Endothelial cell of umbilical vein (primary cell): Measurements from ENCODE around the gene JPH3. TPM values are rescaled to one million over a fixed set of nuclear protein-coding genes. Genes with fewer than 3 reads are reported as not detected.

Source experiments
- BruUV-seq: library from RNA; stranded (reverse); fragments of 400-500 nt; replicated peaks from 2 replicates; lab custom pipeline; 2021; lab: Mats Ljungman, UMichigan
- CTCF ChIA-PET: fragments of 300-600, 350-600 bp; sonication (Branson Sonifier 250); formaldehyde crosslinking; loops from one replicate; lab custom pipeline; 2021; ENCODE audit warnings: antibody characterized with exemption, inconsistent platforms; lab: Charles Lee
- POLR2A ChIA-PET: fragments of 300-600, 350-600 bp; sonication (Branson Sonifier 250); formaldehyde crosslinking; loops from one replicate; lab custom pipeline; 2021; ENCODE audit warnings: antibody characterized with exemption, inconsistent platforms; lab: Charles Lee
- DNase-seq: peaks from one replicate; pipeline ENCODE4 v3.0.0-alpha.2; 2011; ENCODE audit warnings: low read depth, low spot score
- FAIRE-seq: peaks from 2 replicates; lab custom pipeline; 2011; peaks lifted over from hg19 to GRCh38; lab: Jason Lieb, UNC
- H2AFZ ChIP-seq: 2 replicates; pipeline ENCODE4 v1.6.0; 2012; ENCODE audit warnings: low read depth, low read length, control low read depth, inconsistent platforms
- H3K27ac ChIP-seq: 2 replicates; pipeline ENCODE4 v1.5.1; 2011; ENCODE audit warnings: low read depth, mild to moderate bottlenecking, control low read depth, low read length, moderate library complexity; ENCODE audit not compliant: insufficient read depth
- H3K27me3 ChIP-seq, 2 experiments: 2 replicates each; pipeline versions ENCODE4 v1.6.0 to v1.6.1; 2011; ENCODE audit warnings: low read length in 2 of 2, mixed read lengths in 1 of 2; ENCODE audit not compliant: control insufficient read depth in 2 of 2, insufficient read depth in 2 of 2
- H3K36me3 ChIP-seq, 2 experiments: 2 replicates in 1 of 2; 3 replicates in 1 of 2; pipeline ENCODE4 v1.5.1; 2011; ENCODE audit warnings: low read length in 2 of 2, mild to moderate bottlenecking in 1 of 2, moderate library complexity in 1 of 2; ENCODE audit not compliant: control insufficient read depth in 2 of 2, insufficient read depth in 2 of 2; ENCODE audit errors: extremely low read depth in 1 of 2
- H3K4me1 ChIP-seq: 3 replicates; pipeline ENCODE4 v1.5.1; 2011; ENCODE audit warnings: mild to moderate bottlenecking, low read length; ENCODE audit not compliant: control insufficient read depth, insufficient read depth; ENCODE audit errors: extremely low read depth
- H3K4me2 ChIP-seq: 2 replicates; pipeline ENCODE4 v1.6.1; 2011; ENCODE audit warnings: low read length, control low read depth, mixed read lengths; ENCODE audit not compliant: insufficient read depth
- H3K4me3 ChIP-seq, 3 experiments: fragments of 200-600 bp in 1 of 3; sonication (generic), shearing (Covaris generic) in 1 of 3; replicated peaks in 1 of 3; 2 replicates each; pipeline ENCODE4 v1.5.1; 2011 to 2016; ENCODE audit warnings: control low read depth in 3 of 3, low read length in 3 of 3, mild to moderate bottlenecking in 2 of 3, inconsistent platforms in 1 of 3, low read depth in 1 of 3, moderate library complexity in 1 of 3; ENCODE audit not compliant: insufficient read depth in 1 of 3
- H3K79me2 ChIP-seq: 2 replicates; pipeline ENCODE4 v1.6.0; 2012; ENCODE audit warnings: low read length, inconsistent platforms; ENCODE audit not compliant: control insufficient read depth, insufficient read depth
- H3K9ac ChIP-seq: replicated peaks from 2 replicates; pipeline ENCODE3; 2011; ENCODE audit warnings: low read length, control low read depth; ENCODE audit not compliant: insufficient read depth; ENCODE audit errors: extremely low read depth
- H3K9me1 ChIP-seq: replicated peaks from 3 replicates; pipeline ENCODE4 v1.6.0; 2011; ENCODE audit warnings: mild to moderate bottlenecking, low read length; ENCODE audit not compliant: control insufficient read depth, insufficient read depth; ENCODE audit errors: extremely low read depth
- H3K9me3 ChIP-seq: replicated peaks from 2 replicates; pipeline ENCODE4 v1.5.1; 2012; ENCODE audit warnings: low read length, inconsistent platforms; ENCODE audit not compliant: control insufficient read depth, insufficient read depth
- H4K20me1 ChIP-seq: replicated peaks from 2 replicates; pipeline ENCODE3; 2011; ENCODE audit warnings: mild to moderate bottlenecking, low read length; ENCODE audit not compliant: control insufficient read depth, insufficient read depth; ENCODE audit errors: extremely low read depth
- EZH2 ChIP-seq: IDR thresholded peaks from 2 replicates; pipeline ENCODE4 v1.6.1; 2012; ENCODE audit warnings: borderline replicate concordance, low read depth, mild to moderate bottlenecking, moderate library complexity, low read length, inconsistent platforms; ENCODE audit not compliant: severe bottlenecking
- FOS ChIP-seq: IDR thresholded peaks from 2 replicates; pipeline ENCODE4 v1.6.1; 2011; ENCODE audit warnings: mild to moderate bottlenecking, low read length, moderate library complexity, borderline replicate concordance; ENCODE audit not compliant: insufficient read depth
- GATA2 ChIP-seq: IDR thresholded peaks from 2 replicates; pipeline ENCODE4 v1.7.0; 2011; ENCODE audit warnings: low read depth, mild to moderate bottlenecking, moderate library complexity, mixed read lengths, low read length; ENCODE audit not compliant: insufficient read length, insufficient read depth
- JUN ChIP-seq: IDR thresholded peaks from 2 replicates; pipeline ENCODE4 v1.6.1; 2011; ENCODE audit warnings: borderline replicate concordance, low read depth; ENCODE audit not compliant: insufficient read length, insufficient read depth
- MYC ChIP-seq: IDR thresholded peaks from one replicate; pipeline ENCODE4 v1.6.1; 2011; ENCODE audit warnings: mild to moderate bottlenecking, low read depth, low read length
- POLR2A ChIP-seq: IDR thresholded peaks from 2 replicates; pipeline ENCODE4 v1.6.1; 2012; ENCODE audit warnings: low read depth, mild to moderate bottlenecking, control low read depth, low read length
- POLR2AphosphoS5 ChIP-seq: IDR thresholded peaks from 2 replicates; pipeline ENCODE4 v1.6.1; 2012; ENCODE audit warnings: low read depth, mild to moderate bottlenecking, control low read depth, low read length, moderate library complexity; ENCODE audit not compliant: insufficient read depth
- dilution Hi-C: fragments of 300-500 bp; cut with MboI; formaldehyde crosslinking; loops from one replicate; pipeline ENCODE4 v1.15.0; 2019; ENCODE audit warnings: low sequenced_read_pairs; ENCODE audit not compliant: extremely low pct_ligation_motif_present
- intact Hi-C: fragments of 100-400 bp; cut with micrococcal nuclease; formaldehyde crosslinking; loops from one replicate; pipeline ENCODE4 v1.10.0; 2022
- polyA plus RNA-seq, 4 experiments: library from polyadenylated mRNA; depleted of rRNA in 3 of 4; stranded (reverse) in 3 of 4; unstranded in 1 of 4; fragments of >200 nt; gene quantifications; 2 replicates each; pipeline versions ENCODE4 v1.2.1 to v1.2.3, GENCODE V29; 2011 to 2012; ENCODE audit warnings: missing spikeins in 1 of 4
- total RNA-seq: library from RNA; stranded (reverse); gene quantifications from 2 replicates; pipeline ENCODE4 v1.2.3, GENCODE V29; 2021
- TF ChIP-seq, protein P1 (sequence below): IDR thresholded peaks from 2 replicates; pipeline ENCODE4 v1.6.1; 2011; ENCODE audit not compliant: insufficient read depth, insufficient read length
- TF ChIP-seq, protein P2 (sequence below), 2 donors: IDR thresholded peaks; 1 replicate in 1 of 2; 2 replicates in 1 of 2; pipeline ENCODE4 v1.5.1; 2011; ENCODE audit warnings: low read length in 2 of 2, mild to moderate bottlenecking in 2 of 2, moderate library complexity in 2 of 2, control low read depth in 1 of 2, inconsistent platforms in 1 of 2, low read depth in 1 of 2; ENCODE audit not compliant: insufficient read depth in 1 of 2; ENCODE audit errors: extremely low read depth in 1 of 2

The JPH3 gene
- total and polyA plus RNA-seq, 2 donors (not counting 3 experiments of a cell fraction or from before 2014, with no cell fraction given) = 0.22 to 0.30 TPM

DNA sequence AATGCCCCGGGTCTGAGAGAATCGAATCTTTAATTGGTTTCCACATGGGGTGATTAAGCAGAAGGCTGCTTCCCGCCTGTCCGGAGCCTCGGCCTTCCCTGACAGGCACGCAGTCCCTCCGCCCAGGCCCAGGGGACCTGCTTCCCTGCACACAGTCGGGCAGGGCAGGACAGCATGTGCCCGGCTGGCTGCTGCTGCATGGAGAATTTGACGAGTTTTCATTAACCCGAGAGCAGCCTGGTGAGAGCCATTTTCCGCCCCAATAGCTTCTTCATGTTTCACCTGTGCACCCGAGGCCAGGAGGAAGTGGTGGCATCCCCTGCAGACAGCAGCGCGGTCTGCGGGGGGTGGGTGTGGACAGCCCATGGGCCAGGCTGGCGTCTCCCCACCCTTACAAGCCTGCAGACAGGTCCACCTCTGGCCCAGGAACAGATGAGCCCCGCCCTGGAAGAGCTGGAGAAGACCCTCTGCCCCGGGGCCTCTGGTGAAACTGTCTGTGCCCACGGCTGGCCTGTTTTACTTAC is 96.4 kb downstream of the JPH3 start:
- Histone ChIP-seq H2AFZ (no peak overlapping the region), H3K4me3 (no peak overlapping the region), H3K27me3 (no peaks in the 10 kb centered on the region), H3K4me1 (peaks cover 20% of the 10 kb centered on the region), H3K4me2 (no peak overlapping the region), H3K9me1 (no peaks in the 10 kb centered on the region), H3K27ac (no peak overlapping the region), H3K9me3 (no peaks in the 10 kb centered on the region), H3K79me2 (no peaks in the 10 kb centered on the region), H4K20me1 (no peaks in the 10 kb centered on the region), H3K36me3 (peaks cover 0 to 4% of the 10 kb centered on the region in 2 experiments), H3K9ac (no peak overlapping the region)
- no peak for DNase-seq
- BruUV-seq = no TSS peak
- FAIRE-seq = no peak
- TF ChIP-seq GATA2 (no peak), EZH2 (no peak), FOS (no peak), POLR2A (no peak), MYC (no peak), JUN (no peak), POLR2AphosphoS5 (no peak)
- TF ChIP-seq, protein P1, sequence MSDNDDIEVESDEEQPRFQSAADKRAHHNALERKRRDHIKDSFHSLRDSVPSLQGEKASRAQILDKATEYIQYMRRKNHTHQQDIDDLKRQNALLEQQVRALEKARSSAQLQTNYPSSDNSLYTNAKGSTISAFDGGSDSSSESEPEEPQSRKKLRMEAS = no peak
- TF ChIP-seq, protein P2, sequence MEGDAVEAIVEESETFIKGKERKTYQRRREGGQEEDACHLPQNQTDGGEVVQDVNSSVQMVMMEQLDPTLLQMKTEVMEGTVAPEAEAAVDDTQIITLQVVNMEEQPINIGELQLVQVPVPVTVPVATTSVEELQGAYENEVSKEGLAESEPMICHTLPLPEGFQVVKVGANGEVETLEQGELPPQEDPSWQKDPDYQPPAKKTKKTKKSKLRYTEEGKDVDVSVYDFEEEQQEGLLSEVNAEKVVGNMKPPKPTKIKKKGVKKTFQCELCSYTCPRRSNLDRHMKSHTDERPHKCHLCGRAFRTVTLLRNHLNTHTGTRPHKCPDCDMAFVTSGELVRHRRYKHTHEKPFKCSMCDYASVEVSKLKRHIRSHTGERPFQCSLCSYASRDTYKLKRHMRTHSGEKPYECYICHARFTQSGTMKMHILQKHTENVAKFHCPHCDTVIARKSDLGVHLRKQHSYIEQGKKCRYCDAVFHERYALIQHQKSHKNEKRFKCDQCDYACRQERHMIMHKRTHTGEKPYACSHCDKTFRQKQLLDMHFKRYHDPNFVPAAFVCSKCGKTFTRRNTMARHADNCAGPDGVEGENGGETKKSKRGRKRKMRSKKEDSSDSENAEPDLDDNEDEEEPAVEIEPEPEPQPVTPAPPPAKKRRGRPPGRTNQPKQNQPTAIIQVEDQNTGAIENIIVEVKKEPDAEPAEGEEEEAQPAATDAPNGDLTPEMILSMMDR (IDR thresholded peaks at IDR 0.05; ENCODE audit: extremely low read depth in 1 of 2, insufficient read depth in 1 of 2, low read depth in 1 of 2, low read length in 2 of 2) = no peak
- ChIA-PET POLR2A (interaction anchor here (0.6 kb wide), 1 partner anchor 862 kb away, joined by 3 read pairs; no protein-coding TSS in a partner anchor), CTCF (no interaction called here)
- intact Hi-C loops = no loop called here
- dilution Hi-C loops = no loop called here
